Stimulated activated CD4-positive, alpha-beta T cell treated with anti-CD3 and anti-CD28 coated beads, Interleukin-1b, Interleukin-23, amount 100 ng/mL, for 1 hour (primary cell): Measurements from ENCODE around the gene RP2.

ENCODE experiments used
- DNase-seq, 2 donors: peaks; one replicate each; pipeline ENCODE4 v3.0.0-alpha.2; 2020; ENCODE audit warnings: low read depth in 2 of 2

RP2 gene

GRCh38 chrX:46918434-46918833 is 81.6 kb downstream of the RP2 start:
- no peak for DNase-seq

- DNase-seq: no peak
These were observed 83.4 kb downstream of the RP2 start for GRCh38 chrX:46920235-46920634.

GRCh38 chrX:46922611-46923010 is 85.8 kb downstream of the RP2 start:
- DNase-seq: no peak

- no peak for DNase-seq
These were observed 90.9 kb downstream of the RP2 start for GRCh38 chrX:46927718-46928117.

GRCh38 chrX:46929439-46930261 is 92.8 kb downstream of the RP2 start:
- no peak for DNase-seq
